ENCODE measurements around the gene STARD13.

The STARD13 gene

GRCh38 chr13:33277037-33277740 is 8.4 kb downstream of the STARD13 start:
- DNase-seq = no peak

GRCh38 chr13:33276570-33276969 is 9.0 kb downstream of the STARD13 start:
- no peak for DNase-seq

GRCh38 chr13:33275916-33276315 is 9.6 kb downstream of the STARD13 start:
- no peak for DNase-seq

- DNase-seq = no peak
Observed at GRCh38 chr13:33274264-33274663, 11.3 kb downstream of the STARD13 start.

GRCh38 chr13:33272531-33273124 is 12.9 kb downstream of the STARD13 start:
- DNase-seq = no peak

- DNase-seq = no peak
Observed at GRCh38 chr13:33271759-33272158, 13.8 kb downstream of the STARD13 start.

- no peak for DNase-seq
Observed at GRCh38 chr13:33270895-33271538, 14.5 kb downstream of the STARD13 start.

GRCh38 chr13:33265607-33266006 is 19.9 kb downstream of the STARD13 start:
- DNase-seq = no peak

- DNase-seq = no peak
Observed at GRCh38 chr13:33265133-33265532, 20.4 kb downstream of the STARD13 start.

GRCh38 chr13:33264620-33264978 is 21.0 kb downstream of the STARD13 start:
- no peak for DNase-seq

GRCh38 chr13:33263976-33264619 is 21.5 kb downstream of the STARD13 start:
- no peak for DNase-seq

GRCh38 chr13:33263484-33263883 is 22.1 kb downstream of the STARD13 start:
- DNase-seq = no peak

GRCh38 chr13:33262997-33263396 is 22.6 kb downstream of the STARD13 start:
- no peak for DNase-seq

- no peak for DNase-seq
Observed at GRCh38 chr13:33262594-33262993, 23.0 kb downstream of the STARD13 start.

GRCh38 chr13:33262062-33262487 is 23.5 kb downstream of the STARD13 start:
- DNase-seq = no peak

- DNase-seq = no peak
Observed at GRCh38 chr13:33261387-33262061, 24.0 kb downstream of the STARD13 start.

- DNase-seq = no peak
Observed at GRCh38 chr13:33260168-33261098, 25.1 kb downstream of the STARD13 start.

GRCh38 chr13:33259296-33259695 is 26.3 kb downstream of the STARD13 start:
- no peak for DNase-seq

GRCh38 chr13:33258808-33259193 is 26.8 kb downstream of the STARD13 start:
- no peak for DNase-seq

GRCh38 chr13:33257841-33258807 is 27.4 kb downstream of the STARD13 start:
- DNase-seq = no peak

Data from CD4-positive, alpha-beta T cell treated with Interleukin-4 for 1 hour (primary cell).